VCaP (cell line): ENCODE results near the gene CLIC6.
"Not testable (repeated sequence)": the region's sequence is repeated elsewhere in the genome, so short reads cannot be mapped to it uniquely, and the experiment has no call there.

ENCODE experiments used
- H3K27ac ChIP-seq: fragments of 450-650 bp; 2 replicates; pipeline ENCODE4 v1.5.1; 2017
- CTCF ChIP-seq: fragments of 450-650 bp; conservative IDR thresholded peaks from 2 replicates; pipeline ENCODE4 v1.5.1; 2017; ENCODE audit warnings: mild to moderate bottlenecking, moderate library complexity

CLIC6 gene

GRCh38 chr21:34661848-34662247 lies 6.9 kb upstream of the CLIC6 start:
- TF ChIP-seq CTCF, result no peak
- no peak overlapping the region for H3K27ac ChIP-seq

- H3K27ac ChIP-seq, result peak overlapping the region; percentile 76
- no peak for TF ChIP-seq CTCF
These were observed 1.0 kb upstream of the CLIC6 start for GRCh38 chr21:34667761-34668160.

- TF ChIP-seq CTCF, result no peak
- peak overlapping the region; percentile 76; the same call in 1 of the 2 replicates for H3K27ac ChIP-seq
These were observed 520 bp downstream of the CLIC6 start for GRCh38 chr21:34669149-34669879.

- not testable (repeated sequence) for H3K27ac ChIP-seq
These were observed 1.1 kb downstream of the CLIC6 start for GRCh38 chr21:34669880-34670219.

GRCh38 chr21:34670220-34670961 lies 1.6 kb downstream of the CLIC6 start:
- TF ChIP-seq CTCF, result no peak
- no peak overlapping the region for H3K27ac ChIP-seq

GRCh38 chr21:34670962-34671348 lies 2.2 kb downstream of the CLIC6 start:
- no peak overlapping the region for H3K27ac ChIP-seq
- no peak for TF ChIP-seq CTCF

- TF ChIP-seq CTCF, result no peak
- no peak overlapping the region for H3K27ac ChIP-seq
These were observed 2.7 kb downstream of the CLIC6 start for GRCh38 chr21:34671462-34671861.

- H3K27ac ChIP-seq, result no peak overlapping the region
- TF ChIP-seq CTCF, result no peak
These were observed 3.1 kb downstream of the CLIC6 start for GRCh38 chr21:34671891-34672290.
